NCI-H226 (cell line): ENCODE data around the gene SLC1A6.
"Not testable (repeated sequence)": the region's sequence is repeated elsewhere in the genome, so short reads cannot be mapped to it uniquely, and the experiment has no call there.

Experiments used
- DNase-seq: peaks from one replicate; pipeline ENCODE4 v3.0.0-alpha.2; 2015

The SLC1A6 gene

GRCh38 chr19:14954071-14954655, 25.5 kb downstream of the SLC1A6 start:
- no peak for DNase-seq

DNA sequence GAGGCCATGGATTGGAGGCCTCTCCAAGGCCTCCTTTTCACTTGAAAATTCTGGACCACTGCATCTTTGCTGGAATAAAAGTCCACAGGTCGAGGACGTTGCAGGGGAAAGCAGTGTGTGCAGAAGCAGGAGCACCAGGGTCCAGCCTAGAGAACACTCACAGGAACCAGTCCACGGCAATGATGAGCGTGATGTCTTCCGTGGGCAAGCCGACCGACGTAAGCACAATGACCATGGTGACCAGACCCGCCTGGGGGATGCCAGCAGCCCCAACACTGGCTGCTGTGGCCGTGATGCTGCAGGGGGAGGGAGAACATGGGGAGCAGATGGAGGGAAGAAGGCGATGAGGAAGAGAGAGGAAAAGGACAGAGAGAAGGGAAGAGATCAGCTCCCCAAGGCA, 26.9 kb downstream of the SLC1A6 start:
- no peak for DNase-seq

GRCh38 chr19:14950421-14950820, 29.2 kb downstream of the SLC1A6 start:
- DNase-seq: no peak

DNA sequence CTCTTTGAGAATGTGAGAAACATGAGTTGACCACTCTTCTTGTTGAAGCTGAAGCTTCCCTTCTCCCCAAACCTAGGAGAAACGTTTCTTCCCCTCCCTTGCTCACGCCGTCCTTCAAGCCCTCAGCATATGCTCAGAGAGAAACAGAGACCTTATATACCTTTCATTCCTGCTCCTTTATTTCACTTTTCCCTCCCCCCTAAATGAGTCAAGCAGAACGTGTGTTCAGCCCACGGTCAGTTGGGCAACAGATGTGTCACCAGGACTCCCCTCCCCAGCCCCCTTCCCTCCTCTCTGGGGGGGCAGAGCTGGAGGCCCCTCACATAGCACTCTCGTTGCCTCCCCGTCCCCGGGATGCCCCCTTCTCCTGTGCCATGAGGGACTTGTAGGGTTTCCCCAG, 29.8 kb downstream of the SLC1A6 start:
- no peak for DNase-seq

- not testable (repeated sequence) for DNase-seq
These were observed 30.3 kb downstream of the SLC1A6 start for GRCh38 chr19:14949413-14949812.

DNA sequence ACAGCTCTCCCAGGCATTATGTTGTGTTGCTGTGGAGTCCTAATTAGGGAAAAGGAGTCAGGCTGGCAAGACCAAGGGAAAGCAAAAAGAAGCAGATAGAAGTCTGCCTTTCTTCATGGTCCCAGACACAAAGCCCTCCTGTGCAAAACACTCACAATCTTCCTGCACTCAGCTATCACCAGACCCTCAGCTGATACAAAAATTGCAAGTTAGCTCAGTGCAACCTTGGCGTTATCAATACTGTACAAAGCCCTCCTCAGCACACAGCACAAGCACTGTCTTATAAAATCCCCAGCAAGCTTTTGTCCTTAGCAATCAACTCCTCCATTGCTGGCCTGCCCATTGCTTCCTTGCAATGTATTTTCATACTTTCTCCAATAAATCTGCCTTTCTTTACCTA, 35.2 kb downstream of the SLC1A6 start:
- DNase-seq: no peak

- DNase-seq: peak; percentile 7
These were observed 36.1 kb downstream of the SLC1A6 start for GRCh38 chr19:14943601-14944000.

- no peak for DNase-seq
These were observed 38.5 kb downstream of the SLC1A6 start, which contains the start of gene OR7C2 for GRCh38 chr19:14941189-14941588. OR7C2 (plus strand) TSS chr19:14941489; CDS start chr19:14941489, 0 bp downstream.

GRCh38 chr19:14940266-14940665, 39.4 kb downstream of the SLC1A6 start:
- DNase-seq: no peak

- no peak for DNase-seq
These were observed 46.2 kb downstream of the SLC1A6 start for GRCh38 chr19:14933506-14933905.

- DNase-seq: no peak
These were observed 62.8 kb downstream of the SLC1A6 start for GRCh38 chr19:14916848-14917247.

DNA sequence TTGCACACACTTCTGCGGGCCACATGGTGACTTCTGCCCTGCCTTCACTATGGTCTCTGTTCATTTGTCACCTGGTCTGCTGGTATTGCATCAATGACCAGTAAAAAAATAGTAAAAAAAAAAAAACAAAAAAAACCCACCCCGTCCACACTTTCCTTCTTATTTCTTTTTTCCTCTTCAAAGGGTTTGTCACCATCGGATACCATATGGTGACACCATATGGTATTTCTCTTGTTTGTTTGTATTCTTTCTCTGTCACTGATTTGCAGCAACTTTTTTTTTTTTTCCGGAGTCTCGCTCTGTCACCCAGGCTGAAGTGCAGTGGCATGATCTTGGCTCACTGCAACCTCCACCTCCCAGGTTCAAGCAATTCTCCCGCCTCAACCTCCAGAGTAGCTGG, 64.5 kb downstream of the SLC1A6 start:
- no peak for DNase-seq

GRCh38 chr19:14906711-14907110, 73.0 kb downstream of the SLC1A6 start:
- no peak for DNase-seq

- DNase-seq: no peak
These were observed 77.9 kb downstream of the SLC1A6 start for GRCh38 chr19:14901675-14902260.
